GM10266 (cell line): Measurements from ENCODE around the gene OR5AL1.

ENCODE experiments used
- DNase-seq: peaks from one replicate; pipeline ENCODE4 v3.0.0; 2012; ENCODE audit errors: extremely low spot score
- CTCF ChIP-seq: IDR thresholded peaks from 2 replicates; pipeline ENCODE4 v1.5.1; 2012; ENCODE audit warnings: mild to moderate bottlenecking, low read depth; ENCODE audit not compliant: control insufficient read depth, insufficient read depth; ENCODE audit errors: missing control alignments

Gene OR5AL1

DNA sequence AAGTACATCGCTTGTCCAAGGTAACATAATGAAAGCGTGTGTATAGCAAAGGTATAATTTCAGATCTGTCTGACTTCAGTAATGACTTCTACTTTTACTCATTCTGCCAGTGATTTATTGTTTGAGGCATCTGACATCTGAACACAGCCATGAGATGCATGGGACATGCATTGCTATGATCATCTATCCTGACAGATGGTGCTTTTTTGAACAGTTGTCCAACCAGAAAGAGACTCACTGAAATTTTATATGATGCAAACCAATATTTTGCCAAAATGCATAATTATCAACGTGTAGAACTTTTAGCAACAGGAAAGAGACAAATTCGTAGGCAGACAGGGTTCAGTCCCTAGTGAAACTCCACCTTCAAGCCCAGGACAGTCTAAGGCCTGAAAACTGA is 41.0 kb downstream of the OR5AL1 start:
- no peak for TF ChIP-seq CTCF
- DNase-seq: no peak

- no peak for TF ChIP-seq CTCF
- DNase-seq: no peak
Measured at GRCh38 chr11:56457076-56457475, 44.6 kb downstream of the OR5AL1 start.
